Osteocyte (in vitro differentiated cells): ENCODE measurements around the gene WDR43. TPM values are rescaled to one million over a fixed set of nuclear protein-coding genes. Genes with fewer than 3 reads are reported as not detected.

ENCODE experiments used
- DNase-seq: peaks from one replicate; pipeline ENCODE4 v3.0.0; 2021; ENCODE audit warnings: mixed read lengths; ENCODE audit not compliant: unreplicated experiment; ENCODE audit errors: extremely low spot score
- H3K27ac Mint-ChIP-seq: one replicate; pipeline ENCODE4 v1.8.0; 2021; ENCODE audit warnings: mild to moderate bottlenecking, mixed read lengths; ENCODE audit not compliant: unreplicated experiment
- H3K27me3 Mint-ChIP-seq: one replicate; pipeline ENCODE4 v1.8.0; 2021; ENCODE audit warnings: mixed read lengths; ENCODE audit not compliant: unreplicated experiment
- H3K36me3 Mint-ChIP-seq: one replicate; pipeline ENCODE4 v1.8.0; 2021; ENCODE audit warnings: mixed read lengths; ENCODE audit not compliant: unreplicated experiment
- H3K4me1 Mint-ChIP-seq: one replicate; pipeline ENCODE4 v1.8.0; 2021; ENCODE audit warnings: mixed read lengths; ENCODE audit not compliant: unreplicated experiment
- H3K4me3 Mint-ChIP-seq: one replicate; pipeline ENCODE4 v1.8.0; 2021; ENCODE audit warnings: mild to moderate bottlenecking, moderate library complexity, mixed read lengths; ENCODE audit not compliant: unreplicated experiment
- H3K9me3 Mint-ChIP-seq: one replicate; pipeline ENCODE4 v1.8.0; 2021; ENCODE audit warnings: mixed read lengths; ENCODE audit not compliant: unreplicated experiment
- total RNA-seq: library from RNA; stranded (reverse); gene quantifications from 2 replicates; pipeline ENCODE4 v1.2.1, GENCODE V29; 2021
- TF ChIP-seq, protein P1 (sequence below): fragments of 200-600 bp; sonication (generic); IDR thresholded peaks from 2 replicates; pipeline ENCODE4 v1.5.0; 2021; ENCODE audit warnings: antibody characterized with exemption, mild to moderate bottlenecking, moderate library complexity

The WDR43 gene
- total RNA-seq, 1 donor from 2014 or later, result 39.8 TPM

DNA sequence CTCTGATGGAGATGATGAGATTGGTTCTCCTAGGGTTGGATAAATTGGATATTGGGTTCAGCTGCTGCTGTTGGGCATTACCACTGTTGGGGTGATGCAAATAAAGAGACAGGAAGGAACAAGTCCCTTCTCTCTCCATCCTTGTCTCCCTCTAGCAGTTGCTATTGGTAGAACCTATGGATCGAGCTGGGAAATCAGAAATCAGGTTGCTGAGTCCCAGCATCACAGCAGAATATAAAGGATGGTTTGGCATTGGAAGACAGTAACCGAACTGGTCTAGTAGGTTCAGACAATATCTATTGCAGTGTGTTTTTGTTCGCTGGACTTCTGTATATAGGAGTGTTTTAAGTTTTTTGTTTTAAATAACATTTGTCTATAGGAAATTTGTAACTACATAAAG lies 8.1 kb downstream of the WDR43 start:
- Mint-ChIP-seq H3K27ac (no peak overlapping the region), H3K4me3 (no peak overlapping the region), H3K4me1 (peaks cover 38% of the 10 kb centered on the region), H3K9me3 (no peaks in the 10 kb centered on the region), H3K27me3 (no peaks in the 10 kb centered on the region), H3K36me3 (peaks cover 27% of the 10 kb centered on the region)
- no peak for DNase-seq
- TF ChIP-seq, protein P1, sequence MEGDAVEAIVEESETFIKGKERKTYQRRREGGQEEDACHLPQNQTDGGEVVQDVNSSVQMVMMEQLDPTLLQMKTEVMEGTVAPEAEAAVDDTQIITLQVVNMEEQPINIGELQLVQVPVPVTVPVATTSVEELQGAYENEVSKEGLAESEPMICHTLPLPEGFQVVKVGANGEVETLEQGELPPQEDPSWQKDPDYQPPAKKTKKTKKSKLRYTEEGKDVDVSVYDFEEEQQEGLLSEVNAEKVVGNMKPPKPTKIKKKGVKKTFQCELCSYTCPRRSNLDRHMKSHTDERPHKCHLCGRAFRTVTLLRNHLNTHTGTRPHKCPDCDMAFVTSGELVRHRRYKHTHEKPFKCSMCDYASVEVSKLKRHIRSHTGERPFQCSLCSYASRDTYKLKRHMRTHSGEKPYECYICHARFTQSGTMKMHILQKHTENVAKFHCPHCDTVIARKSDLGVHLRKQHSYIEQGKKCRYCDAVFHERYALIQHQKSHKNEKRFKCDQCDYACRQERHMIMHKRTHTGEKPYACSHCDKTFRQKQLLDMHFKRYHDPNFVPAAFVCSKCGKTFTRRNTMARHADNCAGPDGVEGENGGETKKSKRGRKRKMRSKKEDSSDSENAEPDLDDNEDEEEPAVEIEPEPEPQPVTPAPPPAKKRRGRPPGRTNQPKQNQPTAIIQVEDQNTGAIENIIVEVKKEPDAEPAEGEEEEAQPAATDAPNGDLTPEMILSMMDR, result no peak

DNA sequence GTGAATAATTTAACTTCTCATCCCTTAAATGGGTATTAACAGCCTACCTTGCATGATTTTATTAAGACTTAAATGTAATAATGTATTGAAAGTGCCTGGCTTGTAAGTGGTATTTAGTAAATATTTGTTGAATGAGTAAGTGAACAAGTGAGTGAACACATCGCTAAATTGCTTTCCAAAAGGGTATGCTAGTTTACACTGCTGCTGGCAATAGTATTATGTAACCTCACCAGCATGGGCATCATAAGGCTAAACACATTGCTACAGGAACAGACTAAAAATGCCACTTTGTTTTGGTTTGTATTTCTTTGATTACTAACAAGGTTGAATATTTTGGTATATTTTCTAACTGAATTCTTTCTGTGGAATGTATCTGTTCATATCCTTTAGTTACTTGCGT lies 9.8 kb downstream of the WDR43 start:
- H3K27ac Mint-ChIP-seq, result peak overlapping the region; percentile 0
- no peak for DNase-seq
- peaks cover 29% of the 10 kb centered on the region for H3K4me1 Mint-ChIP-seq
- no peak overlapping the region for H3K4me3 Mint-ChIP-seq
- no peaks in the 10 kb centered on the region for H3K27me3 Mint-ChIP-seq
- peaks cover 38% of the 10 kb centered on the region for H3K36me3 Mint-ChIP-seq
- TF ChIP-seq, protein P1, result no peak
- H3K9me3 Mint-ChIP-seq, result no peaks in the 10 kb centered on the region

DNA sequence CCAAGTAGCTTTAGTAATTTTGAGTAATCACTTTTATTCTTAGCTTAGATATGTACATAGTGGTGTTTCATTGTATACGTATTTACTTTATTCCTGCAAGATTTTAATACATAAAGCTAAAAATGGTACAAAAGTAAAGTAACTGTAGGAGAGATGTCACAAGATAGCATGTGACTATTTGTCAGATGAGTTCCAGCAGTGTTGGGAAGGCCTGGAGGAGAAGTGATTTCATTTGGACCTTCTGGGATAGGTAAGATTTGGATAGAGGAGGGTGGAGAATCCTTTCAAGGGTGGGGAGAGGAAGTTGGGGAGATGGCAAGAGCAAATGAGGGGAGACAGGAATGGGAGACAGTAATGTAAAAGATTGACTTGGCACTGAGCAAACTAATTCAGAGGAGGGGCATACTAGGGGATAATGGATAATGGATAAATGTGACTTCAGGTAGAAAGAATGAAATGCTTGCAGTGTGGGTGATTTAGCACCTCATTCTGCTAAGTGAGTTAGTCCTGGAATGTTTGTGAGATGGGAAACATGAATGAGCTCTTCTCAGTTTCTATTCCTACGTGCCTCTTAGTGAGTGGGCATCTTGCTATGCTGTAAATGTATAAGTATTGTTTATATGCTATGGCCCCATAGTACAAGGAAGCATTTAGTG lies 10.5 kb downstream of the WDR43 start:
- no peaks in the 10 kb centered on the region for H3K9me3 Mint-ChIP-seq
- H3K4me1 Mint-ChIP-seq, result peaks cover 25% of the 10 kb centered on the region
- H3K27ac Mint-ChIP-seq, result peak overlapping the region; percentile 0
- TF ChIP-seq, protein P1, result no peak
- no peak overlapping the region for H3K4me3 Mint-ChIP-seq
- H3K27me3 Mint-ChIP-seq, result no peaks in the 10 kb centered on the region
- peaks cover 44% of the 10 kb centered on the region for H3K36me3 Mint-ChIP-seq
- no peak for DNase-seq

DNA sequence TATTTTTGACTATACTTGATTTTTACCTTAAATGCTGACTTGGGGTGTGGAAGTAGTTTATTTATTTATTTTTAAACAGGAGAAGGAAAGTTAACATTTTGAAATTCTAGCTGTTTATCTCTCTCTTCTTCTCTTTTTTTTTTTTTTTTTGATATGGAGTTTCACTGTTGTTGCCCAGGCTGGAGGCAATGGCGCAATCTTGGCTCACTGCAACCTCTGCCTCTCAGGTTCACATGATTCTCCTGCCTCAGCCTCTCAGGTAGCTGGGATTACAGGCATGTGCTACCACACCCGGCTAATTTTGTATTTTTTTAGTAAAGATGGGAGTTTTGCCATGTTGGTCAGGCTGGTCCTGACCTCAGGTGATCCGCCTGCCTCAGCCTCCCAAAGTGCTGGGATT lies 11.1 kb downstream of the WDR43 start:
- DNase-seq, result no peak
- no peak overlapping the region for H3K27ac Mint-ChIP-seq
- no peaks in the 10 kb centered on the region for H3K9me3 Mint-ChIP-seq
- peaks cover 25% of the 10 kb centered on the region for H3K4me1 Mint-ChIP-seq
- peaks cover 49% of the 10 kb centered on the region for H3K36me3 Mint-ChIP-seq
- H3K27me3 Mint-ChIP-seq, result no peaks in the 10 kb centered on the region
- TF ChIP-seq, protein P1, result no peak
- no peak overlapping the region for H3K4me3 Mint-ChIP-seq

DNA sequence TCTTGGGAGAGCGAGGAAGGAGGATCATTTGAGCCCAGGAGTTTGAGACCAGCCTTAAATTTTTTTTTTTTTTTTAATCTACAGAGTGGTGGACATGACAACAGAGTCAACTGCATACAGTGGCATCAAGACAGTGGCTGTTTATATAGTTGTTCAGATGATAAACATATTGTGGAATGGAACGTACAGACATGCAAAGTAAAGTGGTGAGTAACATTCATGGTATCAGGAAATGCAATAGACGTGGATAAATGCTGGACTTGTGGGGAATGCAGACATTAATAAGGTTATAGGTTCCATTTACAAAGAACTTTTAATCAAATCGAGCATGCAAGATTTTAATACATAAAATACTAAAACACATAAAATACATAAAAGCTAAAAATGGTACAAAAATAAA lies 11.9 kb downstream of the WDR43 start:
- peaks cover 19% of the 10 kb centered on the region for H3K4me1 Mint-ChIP-seq

More for the DNA sequence above, 11.9 kb downstream of the WDR43 start:
- no peak for DNase-seq
- H3K27ac Mint-ChIP-seq, result peak overlapping the region; percentile 25
- no peak overlapping the region for H3K4me3 Mint-ChIP-seq
- TF ChIP-seq, protein P1, result no peak
- no peaks in the 10 kb centered on the region for H3K27me3 Mint-ChIP-seq
- H3K9me3 Mint-ChIP-seq, result no peaks in the 10 kb centered on the region
- peaks cover 49% of the 10 kb centered on the region for H3K36me3 Mint-ChIP-seq
